ENCODE results near the gene CPNE4.

Gene CPNE4

GRCh38 chr3:131796111-131796510 is 238.7 kb downstream of the CPNE4 start:
- Histone ChIP-seq H3K27ac (ENCODE audit: low read depth, low read length) (no peak overlapping the region), H3K4me3 (ENCODE audit: low read depth in 1 of 2, low read length in 2 of 2) (no peak overlapping the region)

GRCh38 chr3:131795390-131796090 is 239.3 kb downstream of the CPNE4 start:
- Histone ChIP-seq H3K27me3 (ENCODE audit: control insufficient read depth in 1 of 2, insufficient read depth in 2 of 2, low read length in 2 of 2) (no peaks in the 10 kb centered on the region), H3K4me3 (ENCODE audit: low read depth in 1 of 2, low read length in 2 of 2) (no peak overlapping the region), H3K4me1 (ENCODE audit: control insufficient read depth in 1 of 2, insufficient read depth in 2 of 2, low read length in 2 of 2) (peaks cover 0 to 4% of the 10 kb centered on the region in 2 donors)

More at GRCh38 chr3:131796111-131796510, 238.7 kb downstream of the CPNE4 start:
- Histone ChIP-seq H3K9ac (ENCODE audit: low read depth in 1 of 2, low read length in 2 of 2) (no peak overlapping the region), H3K27me3 (ENCODE audit: control insufficient read depth in 1 of 2, insufficient read depth in 2 of 2, low read length in 2 of 2) (no peaks in the 10 kb centered on the region), H3K9me3 (ENCODE audit: control insufficient read depth in 1 of 2, low read length in 2 of 2) (no peaks in the 10 kb centered on the region), H3K4me1 (ENCODE audit: control insufficient read depth in 1 of 2, insufficient read depth in 2 of 2, low read length in 2 of 2) (peaks cover 0 to 4% of the 10 kb centered on the region in 2 donors), H3K36me3 (ENCODE audit: control insufficient read depth in 1 of 2, insufficient read depth in 2 of 2, low read length in 2 of 2) (no peaks in the 10 kb centered on the region)

GRCh38 chr3:131794766-131795388 is 239.9 kb downstream of the CPNE4 start:
- H3K9me3 ChIP-seq (ENCODE audit: control insufficient read depth in 1 of 2, low read length in 2 of 2): no peaks in the 10 kb centered on the region
- H3K4me3 ChIP-seq (ENCODE audit: low read depth in 1 of 2, low read length in 2 of 2): no peak overlapping the region
- H3K4me1 ChIP-seq (ENCODE audit: control insufficient read depth in 1 of 2, insufficient read depth in 2 of 2, low read length in 2 of 2): peaks cover 0 to 4% of the 10 kb centered on the region in 2 donors
- H3K27ac ChIP-seq (ENCODE audit: low read depth, low read length): no peak overlapping the region
- no peaks in the 10 kb centered on the region for H3K27me3 ChIP-seq (ENCODE audit: control insufficient read depth in 1 of 2, insufficient read depth in 2 of 2, low read length in 2 of 2)
- no peaks in the 10 kb centered on the region for H3K36me3 ChIP-seq (ENCODE audit: control insufficient read depth in 1 of 2, insufficient read depth in 2 of 2, low read length in 2 of 2)
- H3K9ac ChIP-seq (ENCODE audit: low read depth in 1 of 2, low read length in 2 of 2): no peak overlapping the region

More at GRCh38 chr3:131795390-131796090, 239.3 kb downstream of the CPNE4 start:
- Histone ChIP-seq H3K36me3 (ENCODE audit: control insufficient read depth in 1 of 2, insufficient read depth in 2 of 2, low read length in 2 of 2) (no peaks in the 10 kb centered on the region), H3K9ac (ENCODE audit: low read depth in 1 of 2, low read length in 2 of 2) (no peak overlapping the region), H3K9me3 (ENCODE audit: control insufficient read depth in 1 of 2, low read length in 2 of 2) (no peaks in the 10 kb centered on the region), H3K27ac (ENCODE audit: low read depth, low read length) (no peak overlapping the region)

DNA sequence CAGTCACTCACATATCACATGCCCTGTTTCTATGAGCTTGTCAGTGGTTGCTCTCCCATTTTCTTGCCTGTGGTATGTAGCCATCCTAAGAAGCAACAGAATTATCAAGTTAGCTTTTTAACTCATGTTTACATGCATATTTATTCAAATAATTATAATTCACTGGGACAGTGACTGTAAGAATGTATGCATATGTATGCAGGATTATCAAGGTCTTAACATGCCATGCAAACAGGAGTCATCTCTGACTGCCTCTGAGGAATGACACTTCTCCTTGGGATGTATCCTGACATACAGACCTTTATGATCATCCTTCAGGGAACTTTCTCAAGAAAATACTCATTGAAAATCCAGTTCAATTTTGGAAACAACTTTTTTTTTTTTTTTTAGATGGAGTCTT is 240.9 kb downstream of the CPNE4 start:
- Histone ChIP-seq H3K4me1 (ENCODE audit: control insufficient read depth in 1 of 2, insufficient read depth in 2 of 2, low read length in 2 of 2) (peaks cover 0 to 4% of the 10 kb centered on the region in 2 donors), H3K9me3 (ENCODE audit: control insufficient read depth in 1 of 2, low read length in 2 of 2) (no peaks in the 10 kb centered on the region), H3K9ac (ENCODE audit: low read depth in 1 of 2, low read length in 2 of 2) (no peak overlapping the region), H3K36me3 (ENCODE audit: control insufficient read depth in 1 of 2, insufficient read depth in 2 of 2, low read length in 2 of 2) (no peaks in the 10 kb centered on the region), H3K4me3 (ENCODE audit: low read depth in 1 of 2, low read length in 2 of 2) (no peak overlapping the region), H3K27ac (ENCODE audit: low read depth, low read length) (no peak overlapping the region), H3K27me3 (ENCODE audit: control insufficient read depth in 1 of 2, insufficient read depth in 2 of 2, low read length in 2 of 2) (no peaks in the 10 kb centered on the region)

DNA sequence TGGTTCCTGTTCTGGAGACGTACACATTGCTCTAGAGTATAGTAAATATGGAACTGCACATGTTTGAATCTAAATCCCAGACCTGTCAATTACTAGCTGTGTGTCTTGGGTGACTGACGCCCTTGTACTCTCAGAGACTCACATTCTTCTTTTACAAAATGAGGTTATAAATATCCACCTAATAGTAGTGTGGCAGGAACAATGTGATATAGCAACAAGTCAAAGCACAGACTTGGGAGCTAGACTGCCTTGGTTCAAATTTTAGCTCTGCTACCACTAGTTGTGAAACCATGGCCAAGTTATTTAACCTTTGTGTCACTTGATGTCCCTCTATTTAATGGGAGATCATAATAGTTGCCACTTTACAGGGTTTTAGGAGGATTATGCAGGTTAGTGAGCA is 245.6 kb downstream of the CPNE4 start:
- Histone ChIP-seq H3K36me3 (ENCODE audit: control insufficient read depth in 1 of 2, insufficient read depth in 2 of 2, low read length in 2 of 2) (no peaks in the 10 kb centered on the region), H3K27me3 (ENCODE audit: control insufficient read depth in 1 of 2, insufficient read depth in 2 of 2, low read length in 2 of 2) (no peaks in the 10 kb centered on the region), H3K9ac (ENCODE audit: low read depth in 1 of 2, low read length in 2 of 2) (no peak overlapping the region), H3K27ac (ENCODE audit: low read depth, low read length) (no peak overlapping the region), H3K4me3 (ENCODE audit: low read depth in 1 of 2, low read length in 2 of 2) (no peak overlapping the region), H3K9me3 (ENCODE audit: control insufficient read depth in 1 of 2, low read length in 2 of 2) (no peaks in the 10 kb centered on the region), H3K4me1 (ENCODE audit: control insufficient read depth in 1 of 2, insufficient read depth in 2 of 2, low read length in 2 of 2) (no peaks in the 10 kb centered on the region)

GRCh38 chr3:131786386-131786785 is 248.4 kb downstream of the CPNE4 start:
- no peak overlapping the region for H3K4me3 ChIP-seq (ENCODE audit: low read depth in 1 of 2, low read length in 2 of 2)
- no peaks in the 10 kb centered on the region for H3K36me3 ChIP-seq (ENCODE audit: control insufficient read depth in 1 of 2, insufficient read depth in 2 of 2, low read length in 2 of 2)
- H3K4me1 ChIP-seq (ENCODE audit: control insufficient read depth in 1 of 2, insufficient read depth in 2 of 2, low read length in 2 of 2): no peaks in the 10 kb centered on the region
- H3K9me3 ChIP-seq (ENCODE audit: control insufficient read depth in 1 of 2, low read length in 2 of 2): no peaks in the 10 kb centered on the region
- H3K27me3 ChIP-seq (ENCODE audit: control insufficient read depth in 1 of 2, insufficient read depth in 2 of 2, low read length in 2 of 2): no peaks in the 10 kb centered on the region
- H3K27ac ChIP-seq (ENCODE audit: low read depth, low read length): no peak overlapping the region
- no peak overlapping the region for H3K9ac ChIP-seq (ENCODE audit: low read depth in 1 of 2, low read length in 2 of 2)

DNA sequence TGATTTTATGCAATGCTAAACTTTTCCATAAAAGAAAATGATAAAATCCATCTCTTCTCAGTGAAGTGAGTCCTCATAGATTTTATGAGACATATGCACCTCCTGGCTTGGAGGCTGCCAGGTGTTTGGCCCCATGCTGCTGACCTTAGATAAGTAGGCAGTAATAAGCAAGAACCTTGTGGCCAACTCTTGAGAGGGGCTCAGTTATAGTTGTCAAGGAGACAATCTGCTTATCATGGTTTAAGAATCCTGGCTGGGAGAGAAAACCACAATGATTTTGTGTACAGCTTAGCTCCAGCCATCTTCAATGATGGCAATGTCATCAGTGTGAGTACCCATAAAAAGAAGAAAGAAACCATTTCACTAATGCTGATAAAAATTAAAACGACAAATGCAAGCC is 252.1 kb downstream of the CPNE4 start:
- Histone ChIP-seq H3K27me3 (ENCODE audit: control insufficient read depth in 1 of 2, insufficient read depth in 2 of 2, low read length in 2 of 2) (no peaks in the 10 kb centered on the region), H3K27ac (ENCODE audit: low read depth, low read length) (no peak overlapping the region), H3K4me3 (ENCODE audit: low read depth in 1 of 2, low read length in 2 of 2) (no peak overlapping the region), H3K9me3 (ENCODE audit: control insufficient read depth in 1 of 2, low read length in 2 of 2) (no peaks in the 10 kb centered on the region), H3K36me3 (ENCODE audit: control insufficient read depth in 1 of 2, insufficient read depth in 2 of 2, low read length in 2 of 2) (no peaks in the 10 kb centered on the region), H3K9ac (ENCODE audit: low read depth in 1 of 2, low read length in 2 of 2) (no peak overlapping the region), H3K4me1 (ENCODE audit: control insufficient read depth in 1 of 2, insufficient read depth in 2 of 2, low read length in 2 of 2) (no peaks in the 10 kb centered on the region)

DNA sequence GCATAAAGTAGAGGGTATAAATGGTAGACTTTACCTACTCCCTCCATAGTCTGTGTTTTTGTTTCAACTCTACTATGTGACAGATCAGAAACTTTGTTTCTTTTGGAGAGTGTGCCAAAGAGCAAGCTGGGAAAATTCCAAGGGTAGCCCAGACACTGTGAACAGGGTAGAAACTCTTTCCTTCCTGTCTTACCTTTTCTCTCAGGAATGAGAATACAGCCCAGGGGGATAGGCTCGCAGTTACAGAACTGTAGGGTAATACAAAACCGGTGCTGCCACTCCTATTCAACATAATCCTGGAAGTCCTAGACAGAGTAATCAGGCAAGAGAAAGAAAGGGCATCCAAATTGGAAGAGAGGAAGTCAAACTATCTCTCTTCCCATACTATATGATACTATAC is 256.3 kb downstream of the CPNE4 start:
- H3K4me3 ChIP-seq (ENCODE audit: low read depth in 1 of 2, low read length in 2 of 2): no peak overlapping the region
- H3K27me3 ChIP-seq (ENCODE audit: control insufficient read depth in 1 of 2, insufficient read depth in 2 of 2, low read length in 2 of 2): no peaks in the 10 kb centered on the region
- H3K27ac ChIP-seq (ENCODE audit: low read depth, low read length): no peak overlapping the region
- no peaks in the 10 kb centered on the region for H3K36me3 ChIP-seq (ENCODE audit: control insufficient read depth in 1 of 2, insufficient read depth in 2 of 2, low read length in 2 of 2)
- H3K9me3 ChIP-seq (ENCODE audit: control insufficient read depth in 1 of 2, low read length in 2 of 2): no peaks in the 10 kb centered on the region
- H3K4me1 ChIP-seq (ENCODE audit: control insufficient read depth in 1 of 2, insufficient read depth in 2 of 2, low read length in 2 of 2): no peaks in the 10 kb centered on the region
- no peak overlapping the region for H3K9ac ChIP-seq (ENCODE audit: low read depth in 1 of 2, low read length in 2 of 2)

GRCh38 chr3:131775650-131776049 is 259.2 kb downstream of the CPNE4 start:
- no peak overlapping the region for H3K27ac ChIP-seq (ENCODE audit: low read depth, low read length)
- no peaks in the 10 kb centered on the region for H3K9me3 ChIP-seq (ENCODE audit: control insufficient read depth in 1 of 2, low read length in 2 of 2)
- H3K9ac ChIP-seq (ENCODE audit: low read depth in 1 of 2, low read length in 2 of 2): no peak overlapping the region
- no peaks in the 10 kb centered on the region for H3K36me3 ChIP-seq (ENCODE audit: control insufficient read depth in 1 of 2, insufficient read depth in 2 of 2, low read length in 2 of 2)
- no peaks in the 10 kb centered on the region for H3K4me1 ChIP-seq (ENCODE audit: control insufficient read depth in 1 of 2, insufficient read depth in 2 of 2, low read length in 2 of 2)
- no peak overlapping the region for H3K4me3 ChIP-seq (ENCODE audit: low read depth in 1 of 2, low read length in 2 of 2)
- H3K27me3 ChIP-seq (ENCODE audit: control insufficient read depth in 1 of 2, insufficient read depth in 2 of 2, low read length in 2 of 2): no peaks in the 10 kb centered on the region

DNA sequence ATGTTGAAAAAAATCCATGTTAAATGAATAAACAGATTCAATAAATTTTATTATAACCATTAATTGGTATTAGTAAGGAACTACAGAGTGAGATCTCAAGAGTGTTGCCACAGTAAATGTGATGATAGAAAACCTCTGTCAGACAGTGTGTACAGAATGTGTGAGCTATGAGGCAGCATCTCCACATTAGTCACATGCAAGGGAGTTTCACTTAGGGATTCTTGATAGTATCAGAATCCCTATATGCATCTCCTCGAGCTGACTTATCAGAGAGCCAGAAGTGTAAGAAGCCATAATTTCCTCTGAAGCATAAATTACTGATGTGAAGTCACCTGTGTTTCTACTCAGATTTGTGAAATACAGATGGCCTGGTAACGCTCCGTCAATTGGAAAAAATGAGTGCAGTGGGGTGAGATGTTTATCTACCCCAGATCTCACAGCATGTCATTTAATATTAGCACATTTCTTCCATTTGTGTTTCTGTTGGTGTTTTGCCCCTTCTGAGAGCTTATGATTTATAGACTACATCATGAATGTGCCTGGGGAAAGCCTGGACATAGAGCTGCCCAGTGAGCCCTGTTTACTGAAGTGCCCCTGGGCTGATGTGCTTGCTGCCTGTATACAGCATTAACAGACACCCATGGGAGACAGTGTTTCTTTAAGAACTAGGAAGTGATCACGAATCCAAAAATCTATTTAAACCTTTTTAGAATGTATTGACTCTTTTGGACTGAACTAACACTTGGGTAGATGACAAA is 262.4 kb downstream of the CPNE4 start:
- Histone ChIP-seq H3K4me1 (ENCODE audit: control insufficient read depth in 1 of 2, insufficient read depth in 2 of 2, low read length in 2 of 2) (no peaks in the 10 kb centered on the region), H3K27ac (ENCODE audit: low read depth, low read length) (no peak overlapping the region), H3K4me3 (ENCODE audit: low read depth in 1 of 2, low read length in 2 of 2) (no peak overlapping the region), H3K9ac (ENCODE audit: low read depth in 1 of 2, low read length in 2 of 2) (no peak overlapping the region), H3K27me3 (ENCODE audit: control insufficient read depth in 1 of 2, insufficient read depth in 2 of 2, low read length in 2 of 2) (no peaks in the 10 kb centered on the region), H3K9me3 (ENCODE audit: control insufficient read depth in 1 of 2, low read length in 2 of 2) (no peaks in the 10 kb centered on the region), H3K36me3 (ENCODE audit: control insufficient read depth in 1 of 2, insufficient read depth in 2 of 2, low read length in 2 of 2) (no peaks in the 10 kb centered on the region)
